ENCODE results near the gene TAS2R43.
"Not testable (repeated sequence)": the region's sequence is repeated elsewhere in the genome, so short reads cannot be mapped to it uniquely, and the experiment has no call there.

TAS2R43 gene

GRCh38 chr12:11059784-11060183 lies 32.3 kb downstream of the TAS2R43 start:
- DNase-seq (ENCODE audit: low read depth), result no peak

GRCh38 chr12:11059041-11059440 lies 33.1 kb downstream of the TAS2R43 start:
- DNase-seq (ENCODE audit: low read depth), result no peak

- no peak for DNase-seq (ENCODE audit: low read depth)
Observed at GRCh38 chr12:11055306-11055705, 36.8 kb downstream of the TAS2R43 start.

- not testable (repeated sequence) for DNase-seq (ENCODE audit: low read depth)
Observed at GRCh38 chr12:11049806-11050531, 42.1 kb downstream of the TAS2R43 start.

- not testable (repeated sequence) for DNase-seq (ENCODE audit: low read depth)
Observed at GRCh38 chr12:11041366-11041765, 50.7 kb downstream of the TAS2R43 start.

Data from HS-27A (cell line).